Measurements from ENCODE around the gene ARAP2.
"Not testable (repeated sequence)": the region's sequence is repeated elsewhere in the genome, so short reads cannot be mapped to it uniquely, and the experiment has no call there.

Gene ARAP2

DNA sequence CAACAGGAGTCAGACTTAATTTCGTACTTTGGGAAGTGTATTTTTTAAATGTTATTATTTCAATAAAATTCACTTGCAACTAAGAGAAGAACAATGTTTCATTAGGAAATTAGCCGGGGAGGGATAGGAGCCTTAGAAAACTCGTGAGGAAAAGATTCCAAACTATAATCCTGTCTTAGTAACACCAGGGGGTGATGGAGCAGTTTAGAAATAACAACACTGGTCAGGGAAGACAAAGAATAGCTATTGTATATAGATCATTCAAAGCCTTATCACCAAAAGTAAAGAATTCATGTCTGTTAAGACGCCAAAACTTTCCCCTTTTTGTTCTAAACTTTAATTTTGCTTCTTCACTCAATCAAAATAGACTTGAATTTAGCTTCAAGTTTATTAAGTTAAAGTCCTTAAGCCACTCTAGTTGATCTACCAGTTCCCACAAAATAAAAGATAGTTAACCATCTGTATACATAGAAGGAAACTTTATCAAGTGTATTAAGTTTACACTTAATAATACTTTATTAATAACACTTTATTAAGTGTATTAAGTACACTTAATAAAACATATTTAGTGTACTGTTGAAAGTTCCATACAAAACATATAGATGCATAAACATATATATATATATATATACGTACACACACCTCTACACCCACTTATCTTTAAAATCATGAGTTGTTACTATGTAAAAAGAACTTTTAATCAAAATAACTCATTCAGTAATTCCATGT is 60.5 kb downstream of the ARAP2 start:
- no peak for DNase-seq (ENCODE audit: low read depth)

- DNase-seq (ENCODE audit: low read depth), result no peak
Measured at GRCh38 chr4:36183232-36183631, 61.1 kb downstream of the ARAP2 start.

GRCh38 chr4:36182315-36182714 is 62.0 kb downstream of the ARAP2 start:
- not testable (repeated sequence) for DNase-seq (ENCODE audit: low read depth)

DNA sequence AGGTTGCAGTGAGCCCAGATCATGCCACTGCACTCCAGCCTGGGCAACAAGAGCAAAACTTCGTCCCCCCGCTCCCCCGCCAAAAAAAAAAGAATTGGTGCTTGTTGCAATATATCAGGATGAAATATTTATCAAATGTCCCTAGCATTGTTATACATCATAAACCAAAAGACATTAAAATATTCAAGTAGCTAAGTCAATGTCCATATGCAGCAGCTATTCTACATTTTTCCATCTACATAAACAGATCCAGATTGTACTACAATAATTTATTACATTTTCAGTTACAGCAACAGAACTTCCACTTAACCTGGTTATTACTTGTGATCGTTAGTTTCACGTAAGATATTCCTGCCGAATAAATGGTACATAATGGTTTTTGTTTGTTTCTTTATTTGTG is 64.1 kb downstream of the ARAP2 start:
- DNase-seq (ENCODE audit: low read depth), result no peak

- no peak for DNase-seq (ENCODE audit: low read depth)
Measured at GRCh38 chr4:36178484-36178883, 65.8 kb downstream of the ARAP2 start.

DNA sequence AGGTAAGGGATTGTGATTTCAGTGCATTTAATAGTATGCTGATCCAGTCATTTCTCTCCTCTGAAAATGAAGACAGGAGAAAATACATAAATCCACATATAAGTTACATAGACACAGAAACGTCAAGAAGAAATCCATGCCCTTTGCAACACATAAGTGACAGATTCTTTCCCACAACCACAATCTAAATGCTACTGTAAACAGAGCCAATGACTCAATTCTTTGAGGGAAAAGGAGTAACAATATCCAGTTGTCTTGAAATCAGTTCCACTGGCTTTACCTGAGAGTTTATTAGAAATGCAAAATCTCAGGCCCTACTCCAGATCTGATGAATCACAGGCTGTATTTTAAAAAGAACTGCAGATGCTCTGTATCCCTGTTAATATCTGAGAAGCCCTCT is 66.4 kb downstream of the ARAP2 start:
- DNase-seq (ENCODE audit: low read depth), result no peak

DNA sequence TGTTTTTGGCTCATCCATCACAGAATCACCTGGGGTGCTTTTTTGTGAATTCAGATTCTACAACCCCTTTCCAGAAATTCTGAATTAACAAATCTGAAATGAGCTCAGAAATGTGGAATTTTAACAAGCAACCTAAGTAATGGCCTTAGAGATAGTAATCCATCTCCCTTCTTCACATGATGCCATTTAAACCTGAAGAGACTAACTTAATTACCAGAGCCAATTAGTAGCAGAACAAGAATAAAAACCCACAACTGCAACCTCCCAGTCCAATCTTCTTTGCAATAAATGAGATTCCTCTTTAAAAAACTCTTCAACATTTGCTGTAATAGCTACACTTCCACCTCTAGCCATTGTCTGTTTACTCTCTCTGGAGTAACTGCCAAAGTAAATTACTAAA is 69.7 kb downstream of the ARAP2 start:
- DNase-seq (ENCODE audit: low read depth), result no peak

DNA sequence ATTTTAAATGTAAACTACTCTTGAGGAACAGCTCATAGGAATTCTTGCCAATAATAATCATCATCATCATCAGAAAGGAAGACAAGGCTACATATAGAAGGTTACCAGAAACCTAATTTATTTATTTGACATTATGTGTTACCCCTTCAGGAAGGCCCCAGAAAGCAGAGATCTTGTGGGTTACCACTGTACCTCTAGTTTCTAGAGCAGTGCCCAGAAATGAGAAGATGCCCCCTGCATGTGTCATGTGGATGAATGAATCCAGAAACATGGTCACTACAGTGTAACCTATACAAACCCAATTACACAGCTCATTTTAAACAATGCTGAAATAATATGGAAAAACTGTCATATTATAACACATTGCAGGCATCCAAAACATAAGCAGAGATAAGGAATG is 70.4 kb downstream of the ARAP2 start:
- DNase-seq (ENCODE audit: low read depth), result no peak

DNA sequence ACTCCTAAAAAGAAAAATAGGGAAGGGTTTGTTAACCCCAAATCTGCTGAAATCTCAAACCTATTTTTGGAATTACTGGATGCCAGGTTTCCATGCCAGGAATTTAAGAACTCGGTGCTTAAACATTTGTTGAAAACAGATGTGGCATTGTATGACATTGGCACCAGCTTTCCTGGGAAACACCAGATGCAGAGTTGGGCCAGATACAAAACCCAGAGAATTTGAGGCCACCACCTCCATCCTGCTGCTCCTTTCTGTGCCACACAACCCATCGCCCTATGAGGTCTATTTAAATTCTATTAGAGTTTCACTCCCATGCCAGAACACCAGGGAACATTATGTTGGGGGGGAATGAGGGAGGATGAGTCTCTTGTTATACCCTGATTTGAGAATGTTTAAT is 71.7 kb downstream of the ARAP2 start:
- no peak for DNase-seq (ENCODE audit: low read depth)

DNA sequence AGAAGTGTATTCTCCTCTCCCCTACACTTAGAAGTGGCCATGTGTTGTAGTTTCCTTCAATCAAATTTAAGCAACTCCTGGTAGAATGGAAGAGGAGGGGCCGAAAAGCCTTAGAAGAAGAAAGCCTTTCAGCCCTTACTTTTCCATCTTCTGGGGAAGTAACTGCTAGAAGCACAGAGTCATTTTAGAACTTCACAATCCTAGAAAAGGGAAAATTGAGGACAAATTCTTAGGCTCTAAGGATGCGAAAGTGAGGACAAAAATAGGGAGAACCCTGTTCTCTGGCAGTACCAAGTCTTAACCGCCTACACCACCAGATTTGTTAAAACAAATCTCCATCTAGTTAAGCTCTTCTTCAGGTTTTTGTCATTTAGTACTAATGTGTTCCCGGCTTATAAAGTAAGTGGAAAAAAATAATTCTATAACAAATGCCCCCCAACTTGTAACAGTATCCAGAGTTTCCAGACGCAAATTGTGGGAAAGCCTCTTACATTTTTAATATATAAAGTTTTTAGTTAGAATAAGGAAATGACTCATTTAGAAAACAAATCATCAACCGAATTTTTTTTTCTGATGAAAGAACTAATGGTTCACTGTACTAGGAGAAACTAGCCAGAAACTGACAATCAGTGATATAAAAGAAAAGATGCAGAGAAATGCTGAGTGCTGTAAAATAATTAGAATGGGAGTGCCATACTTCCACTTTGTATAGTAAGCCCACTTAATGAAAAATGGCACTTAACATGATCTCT is 76.0 kb downstream of the ARAP2 start:
- DNase-seq (ENCODE audit: low read depth), result no peak

- DNase-seq (ENCODE audit: low read depth), result no peak
Measured at GRCh38 chr4:36165631-36166005, 78.7 kb downstream of the ARAP2 start.

DNA sequence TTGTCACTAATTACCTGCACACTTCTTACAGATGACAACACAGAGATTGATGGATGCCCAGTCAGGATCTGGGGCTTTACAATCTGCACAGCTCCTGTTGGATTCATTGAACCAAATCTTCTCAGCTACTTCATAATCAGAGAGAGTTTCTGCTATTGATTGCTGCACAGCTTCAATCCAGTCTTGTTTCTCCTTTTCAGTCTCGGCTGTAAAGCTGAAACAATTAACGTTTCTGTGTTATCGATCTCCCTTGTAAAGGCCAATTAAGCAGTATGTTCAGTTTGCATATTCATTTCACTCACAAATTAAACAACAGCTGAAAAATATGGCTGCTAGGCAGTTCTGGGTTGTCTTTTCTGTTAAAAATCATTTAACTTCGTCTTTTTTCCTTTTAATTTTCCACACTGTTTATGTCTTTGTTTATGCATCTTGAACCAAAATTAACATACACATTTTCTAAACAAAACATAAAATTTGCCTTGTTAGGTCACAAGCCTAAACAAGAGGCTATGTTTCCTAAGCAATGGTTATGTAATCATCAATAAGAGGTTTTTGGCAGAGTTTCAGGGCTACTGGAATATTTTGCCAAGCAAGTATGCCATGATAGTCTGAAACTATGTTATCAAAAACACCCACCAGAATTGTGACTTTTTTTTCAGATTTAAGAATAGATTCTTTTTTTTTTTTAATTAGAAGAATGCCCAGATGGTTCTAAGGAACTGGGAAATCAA is 79.2 kb downstream of the ARAP2 start:
- DNase-seq (ENCODE audit: low read depth), result no peak

- DNase-seq (ENCODE audit: low read depth), result no peak
Measured at GRCh38 chr4:36163198-36163597, 81.1 kb downstream of the ARAP2 start.

- no peak for DNase-seq (ENCODE audit: low read depth)
Measured at GRCh38 chr4:36159208-36159607, 85.1 kb downstream of the ARAP2 start.

DNA sequence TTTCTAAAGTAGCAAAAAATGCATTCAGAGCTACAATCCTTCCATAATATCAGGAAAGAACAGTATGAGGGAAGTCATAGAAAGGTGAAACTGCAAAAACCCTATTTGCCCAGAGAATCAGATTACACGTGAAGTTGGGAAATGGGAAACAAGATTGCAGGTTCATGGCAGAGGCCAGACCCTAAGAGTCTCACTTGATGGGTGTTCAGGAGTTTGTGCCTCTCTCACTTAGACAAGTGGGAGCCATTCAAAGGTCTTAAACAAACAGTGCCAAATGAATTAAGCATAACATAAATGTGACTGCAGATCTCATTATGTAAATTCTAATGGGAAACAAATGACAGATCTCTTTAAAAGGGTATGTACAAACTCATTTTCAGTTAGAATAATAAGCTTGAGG is 91.6 kb downstream of the ARAP2 start:
- no peak for DNase-seq (ENCODE audit: low read depth)

GRCh38 chr4:36142504-36142903 is 101.8 kb downstream of the ARAP2 start:
- no peak for DNase-seq (ENCODE audit: low read depth)

DNA sequence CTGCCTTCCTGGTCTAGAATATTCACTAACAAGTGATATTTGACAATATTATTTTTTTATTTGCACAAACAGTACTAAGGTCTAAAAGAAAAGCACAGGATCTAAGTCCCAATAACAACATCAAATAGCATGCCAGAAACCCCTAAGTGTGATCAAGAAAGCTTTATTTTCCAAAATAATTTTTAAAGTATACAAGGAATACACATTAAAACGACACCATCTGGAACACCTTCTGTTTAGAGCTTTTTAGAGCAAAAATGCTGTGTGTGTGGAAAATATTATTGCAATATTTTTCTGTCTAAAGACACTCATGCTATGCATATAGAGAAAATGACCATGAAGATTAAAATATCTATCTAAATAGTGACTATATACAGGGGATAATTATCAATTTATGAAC is 103.1 kb downstream of the ARAP2 start:
- DNase-seq (ENCODE audit: low read depth), result no peak

DNA sequence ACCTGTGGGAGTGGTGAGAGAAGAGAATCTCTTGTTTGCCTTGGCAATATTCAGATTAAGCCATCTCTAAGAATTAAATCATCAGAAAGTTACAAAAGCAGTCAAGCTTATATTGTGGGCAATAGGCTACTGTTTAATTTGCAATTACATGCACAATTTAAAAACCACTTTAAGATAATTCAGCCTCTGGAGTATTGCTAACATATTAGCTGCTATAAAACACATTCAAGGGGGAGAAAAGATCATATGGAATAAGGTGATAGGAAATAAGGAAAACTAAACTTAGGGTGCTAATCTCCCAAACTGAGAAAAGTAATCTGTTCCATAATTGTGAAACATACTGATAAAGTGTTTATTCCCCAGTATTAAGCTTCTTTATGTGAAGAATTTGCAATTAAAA is 103.9 kb downstream of the ARAP2 start:
- DNase-seq (ENCODE audit: low read depth), result no peak

DNA sequence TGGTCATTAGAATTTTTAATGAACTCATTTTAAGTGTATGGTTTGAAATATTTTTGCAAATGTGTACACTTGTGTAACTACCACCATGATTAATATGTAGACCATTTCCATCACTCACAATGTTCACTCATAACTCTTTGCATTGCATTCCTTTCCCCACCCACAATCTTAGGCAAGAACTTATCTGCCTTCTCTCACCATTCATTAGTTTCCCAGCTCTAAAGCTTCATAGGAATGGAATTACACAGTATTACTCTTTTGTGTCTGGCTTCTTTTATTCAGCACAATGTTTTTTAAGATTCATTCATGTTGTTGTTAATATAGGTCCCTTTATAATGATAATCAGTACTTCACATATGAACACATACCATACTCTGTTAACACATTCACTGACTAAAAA is 106.1 kb downstream of the ARAP2 start:
- no peak for DNase-seq (ENCODE audit: low read depth)

- no peak for DNase-seq (ENCODE audit: low read depth)
Measured at GRCh38 chr4:36137336-36137735, 107.0 kb downstream of the ARAP2 start.

- DNase-seq (ENCODE audit: low read depth), result no peak
Measured at GRCh38 chr4:36133658-36134057, 110.7 kb downstream of the ARAP2 start.

DNA sequence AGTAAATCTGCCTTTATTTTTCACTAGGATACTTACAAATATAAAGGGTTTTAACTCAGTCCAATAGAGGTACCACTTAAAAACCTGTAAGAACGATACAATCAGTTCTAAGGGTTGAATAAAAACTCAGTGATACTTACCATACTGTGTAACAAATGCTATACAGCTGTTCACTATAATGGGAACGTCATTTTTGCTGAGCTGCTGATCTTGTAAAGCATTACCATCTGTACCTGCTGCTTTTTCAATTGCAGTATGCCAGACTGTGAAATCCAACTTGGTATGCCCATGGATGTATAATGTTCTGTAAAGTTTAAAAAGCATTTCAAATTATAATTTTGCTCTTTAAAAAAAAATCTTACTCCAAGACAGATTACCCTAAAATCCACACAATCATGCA is 111.2 kb downstream of the ARAP2 start:
- DNase-seq (ENCODE audit: low read depth), result no peak

GRCh38 chr4:36130641-36131040 is 113.7 kb downstream of the ARAP2 start:
- no peak for DNase-seq (ENCODE audit: low read depth)
